ENCODE results near the gene EBPL.

GRCh38 chr13:49633710-49634109 lies 57.6 kb downstream of the EBPL start:
- TF ChIP-seq CTCF (IDR thresholded peaks at IDR 0.05) (no peak), POLR2AphosphoS5 (IDR thresholded peaks at IDR 0.05) (no peak)
